SKM-1 treated with dmso at 0.1 percent for 144 hours (cell line): ENCODE data around the gene AGAP1.

Source experiments
- DNase-seq: peaks from one replicate; lab custom pipeline; 2025; ENCODE audit not compliant: unreplicated experiment; lab: John Stamatoyannopoulos, UW

Gene AGAP1

DNA sequence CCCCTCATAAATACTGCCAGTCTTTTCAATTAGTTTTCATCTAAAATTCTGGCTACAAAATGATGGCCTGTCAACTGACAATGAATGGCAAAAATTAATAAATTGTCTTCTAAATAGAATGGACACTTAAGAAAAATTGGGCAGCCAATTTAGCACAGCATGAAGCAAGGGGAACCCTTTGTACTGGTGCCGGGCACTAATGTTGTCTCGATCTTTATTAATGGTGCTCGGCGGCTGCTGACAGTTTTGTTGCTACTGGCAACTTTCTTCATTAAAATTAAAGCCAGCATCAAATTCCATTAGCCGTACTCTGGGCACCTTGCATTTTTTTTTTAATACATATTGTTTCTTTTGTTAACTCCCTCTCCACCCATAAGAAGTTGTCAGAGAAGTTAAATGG lies 365.0 kb downstream of the AGAP1 start:
- no peak for DNase-seq

DNA sequence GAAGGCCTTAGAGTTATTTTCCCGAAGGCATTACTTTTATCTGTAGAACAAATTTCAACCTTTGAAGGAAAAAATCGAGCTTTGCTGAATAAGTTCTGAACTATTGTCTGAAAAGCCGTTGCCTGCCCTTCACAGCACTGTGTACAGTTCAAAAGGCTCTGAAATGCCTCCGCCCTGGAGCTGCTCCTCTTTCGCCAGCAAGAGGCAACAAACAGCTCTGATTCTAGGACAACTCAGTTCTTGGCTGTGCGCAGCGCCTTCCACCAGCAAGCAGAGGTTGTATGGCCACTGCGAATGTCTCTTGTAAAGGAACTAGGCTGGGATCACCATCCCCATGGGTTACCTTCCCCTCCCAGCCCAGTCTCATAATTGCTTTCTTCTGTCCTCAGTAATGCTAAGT lies 365.8 kb downstream of the AGAP1 start:
- DNase-seq, result no peak

DNA sequence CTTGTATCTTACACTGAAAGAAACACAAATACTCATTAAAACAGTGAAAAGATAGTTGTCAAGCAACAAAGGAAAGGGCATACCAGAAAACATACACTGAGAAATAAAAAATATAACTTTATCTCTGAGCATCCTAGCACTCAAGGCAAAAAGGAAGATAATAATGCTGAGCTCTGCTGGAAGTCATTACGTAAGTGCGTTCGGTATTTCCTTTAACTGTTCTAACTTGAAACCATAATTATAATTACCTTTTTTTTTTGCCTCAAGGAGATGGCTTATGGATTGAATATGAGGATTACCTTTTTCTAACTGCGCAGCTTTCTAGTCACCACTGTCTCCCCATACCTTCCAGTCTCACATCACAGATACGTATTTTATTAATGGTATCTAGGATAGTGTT lies 366.3 kb downstream of the AGAP1 start:
- DNase-seq, result no peak

DNA sequence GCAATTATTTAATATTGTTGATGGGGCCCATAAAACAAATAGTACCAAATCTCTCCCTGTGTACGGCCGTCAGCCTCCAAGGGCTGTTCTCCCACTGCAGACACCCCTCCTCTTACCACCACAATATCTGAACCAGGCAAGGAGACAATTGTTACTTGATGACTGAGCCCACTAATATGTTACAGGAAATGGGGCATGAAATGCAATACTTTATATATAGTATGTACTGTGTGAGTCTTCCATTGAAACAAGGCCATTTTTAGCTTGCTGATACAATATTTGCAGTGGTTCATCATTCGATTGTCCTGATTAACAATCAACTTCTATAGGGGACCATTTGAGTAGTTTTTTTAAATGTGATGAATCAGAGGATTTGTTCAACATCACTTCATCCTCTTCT lies 367.0 kb downstream of the AGAP1 start:
- no peak for DNase-seq

DNA sequence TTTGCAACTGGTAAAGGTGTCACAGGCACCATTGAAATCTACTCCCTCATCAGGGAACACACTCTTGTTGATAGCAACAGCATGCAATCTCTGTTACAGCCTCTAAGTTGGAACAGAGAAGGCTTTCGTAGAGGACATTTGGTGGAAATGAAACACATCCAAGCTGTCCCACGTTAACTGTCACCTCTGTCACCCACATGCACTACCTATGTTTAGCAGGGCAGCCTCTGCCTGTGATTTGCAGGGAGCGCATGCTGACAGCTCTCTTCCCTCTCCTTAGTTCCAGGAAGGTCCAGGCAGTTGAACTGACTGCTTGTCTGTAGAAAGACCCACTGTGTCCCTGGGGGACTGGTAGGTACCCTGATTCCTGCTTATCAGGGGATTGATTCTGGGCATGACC lies 367.5 kb downstream of the AGAP1 start:
- no peak for DNase-seq

DNA sequence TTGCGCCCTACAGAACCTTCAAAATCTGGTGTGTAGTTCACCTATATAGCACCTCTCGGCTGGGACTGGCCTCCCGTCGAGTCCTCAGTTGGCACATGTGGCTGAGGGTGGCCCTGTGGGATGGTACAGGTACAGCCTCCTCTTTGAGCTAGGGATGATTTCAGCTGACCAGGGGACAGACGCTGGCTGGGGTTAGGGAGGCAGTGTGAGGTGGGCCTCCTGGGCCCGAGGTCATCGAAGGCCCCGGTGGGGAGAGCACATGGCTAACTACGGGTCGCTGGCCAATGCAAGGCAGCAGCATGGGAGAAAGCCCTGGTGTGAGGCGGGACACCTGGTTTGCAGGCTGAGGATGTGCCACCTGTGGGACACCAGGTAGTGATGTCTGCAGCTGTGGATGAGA lies 369.6 kb downstream of the AGAP1 start:
- no peak for DNase-seq

DNA sequence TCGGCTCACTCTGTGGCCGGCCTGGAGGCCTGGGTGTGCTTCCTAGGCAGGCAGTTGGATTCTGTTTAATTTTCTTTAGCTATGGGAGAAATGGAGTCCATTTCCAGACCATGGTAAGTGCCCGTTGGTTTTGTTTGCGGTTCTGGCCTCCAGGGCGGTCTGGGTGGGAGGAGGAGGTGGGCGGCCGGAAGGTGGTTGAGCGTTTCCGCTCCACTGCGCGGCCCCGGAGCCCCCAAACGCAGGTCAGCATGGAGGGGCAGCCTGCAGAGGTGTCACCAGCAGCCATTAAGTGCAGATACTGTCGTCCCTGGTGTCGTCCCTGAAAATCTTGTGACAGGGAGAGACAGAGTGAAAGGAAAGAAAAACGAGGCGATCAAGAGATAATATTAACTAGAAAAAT lies 370.5 kb downstream of the AGAP1 start:
- no peak for DNase-seq

DNA sequence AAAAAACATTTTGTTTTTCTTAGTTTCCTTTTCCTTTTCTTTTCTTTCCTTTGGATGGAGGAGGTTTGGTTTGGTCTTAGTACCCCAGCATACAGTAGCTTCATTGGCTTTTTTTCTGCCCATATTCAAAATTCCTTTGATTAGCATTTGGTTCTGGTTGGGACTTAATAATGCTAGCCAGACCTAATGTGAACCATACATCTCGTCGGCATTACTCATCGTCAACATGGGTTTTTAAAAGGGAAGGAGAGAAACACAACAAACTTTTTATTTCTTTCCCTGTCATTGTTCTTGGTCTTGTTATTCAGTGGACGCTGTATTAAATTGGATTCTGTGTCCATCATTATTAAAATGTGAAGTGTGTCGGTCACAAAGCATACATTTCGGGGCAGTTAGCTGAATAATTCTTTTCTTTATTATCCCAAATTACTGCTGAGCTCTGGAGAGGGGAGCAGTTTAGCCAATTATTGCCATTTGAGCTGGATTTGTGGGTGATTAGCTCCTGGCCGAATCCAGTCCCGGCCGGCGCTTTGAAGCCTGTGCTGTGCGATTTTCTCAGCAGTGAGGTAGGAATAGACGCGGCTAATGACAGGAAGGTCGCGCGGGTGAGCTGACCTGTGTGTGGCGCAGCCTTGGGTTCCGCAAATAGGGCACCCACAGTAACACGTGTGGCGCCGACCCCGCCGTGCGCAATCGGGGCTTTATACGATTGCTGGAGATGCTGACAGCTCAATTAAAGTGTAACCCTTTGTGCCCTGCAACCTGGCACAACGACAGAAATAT lies 371.1 kb downstream of the AGAP1 start:
- DNase-seq, result no peak

DNA sequence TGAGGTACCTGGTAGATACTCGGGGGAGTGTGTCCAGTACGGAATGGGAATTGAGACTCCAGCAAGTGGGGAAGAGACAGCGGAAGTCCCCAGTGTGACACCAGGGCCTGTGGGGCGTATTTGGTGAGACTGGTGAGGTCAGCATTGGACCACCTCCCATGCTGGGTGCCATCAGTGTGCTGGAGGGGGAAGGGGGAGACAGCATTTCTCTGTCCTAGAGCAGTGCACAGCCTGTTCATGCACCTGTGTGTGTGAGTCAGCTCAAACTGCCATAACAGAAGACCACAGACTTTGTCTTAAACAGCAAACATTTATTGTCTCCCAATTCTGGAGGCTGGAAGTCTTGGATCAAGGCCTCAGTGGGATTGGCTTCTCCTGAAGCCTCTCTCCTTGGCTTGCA lies 372.5 kb downstream of the AGAP1 start:
- no peak for DNase-seq

DNA sequence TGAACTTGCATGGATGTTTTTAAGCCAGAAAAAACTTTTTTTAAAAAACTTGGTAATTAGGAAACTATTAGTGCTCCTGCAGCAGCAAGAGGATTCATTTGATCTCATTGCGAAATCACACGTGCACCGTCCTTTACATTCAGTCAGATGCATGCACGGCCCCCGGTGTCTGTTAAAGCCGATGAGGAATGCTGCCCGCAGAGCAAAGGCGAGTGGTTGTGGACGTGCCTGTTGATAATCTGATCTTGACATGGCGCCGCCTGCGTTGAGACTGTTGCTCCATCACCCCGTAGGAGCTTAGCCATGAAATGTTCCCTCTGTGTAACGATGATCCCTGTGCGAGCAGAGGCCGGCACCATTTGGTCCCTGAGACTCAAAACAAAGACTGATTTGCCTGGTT lies 374.4 kb downstream of the AGAP1 start:
- DNase-seq, result no peak

DNA sequence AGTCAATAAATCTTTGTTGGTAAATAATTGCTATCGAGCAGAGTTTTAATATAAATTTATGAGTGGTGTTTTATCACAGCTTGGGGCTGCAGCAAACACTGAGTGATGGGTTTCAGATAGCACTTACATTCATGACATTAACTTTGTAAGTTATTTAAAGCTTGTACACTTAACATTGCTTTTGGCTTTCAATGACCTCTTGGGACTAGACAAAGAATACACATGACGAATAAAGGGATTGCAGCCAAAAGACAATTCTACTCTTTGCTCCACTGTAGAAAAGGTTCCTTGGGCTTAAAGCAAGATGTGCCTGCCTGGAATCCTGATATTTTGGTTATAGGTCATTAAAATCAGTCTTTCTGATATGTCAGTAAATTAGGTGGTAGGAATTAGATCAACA lies 374.8 kb downstream of the AGAP1 start:
- DNase-seq, result no peak

DNA sequence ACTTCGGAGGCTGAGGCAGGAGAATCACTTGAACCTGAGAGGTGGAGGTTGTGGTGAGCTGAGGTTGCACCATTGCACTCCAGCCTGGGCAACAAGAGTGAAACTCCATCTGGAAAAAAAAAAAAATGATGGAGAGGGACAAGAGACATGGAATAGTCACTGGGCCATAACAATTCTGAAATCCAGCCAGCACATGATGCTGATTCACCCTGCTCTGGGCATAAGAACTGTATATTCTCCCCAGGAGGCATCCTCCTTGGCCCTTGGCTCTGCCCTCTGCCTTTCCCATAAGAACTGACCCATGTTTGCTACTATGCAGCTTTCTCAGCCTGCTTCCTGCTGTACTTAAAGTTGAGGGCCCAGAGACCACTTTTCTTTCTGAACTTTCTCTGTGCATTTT lies 376.7 kb downstream of the AGAP1 start:
- no peak for DNase-seq

DNA sequence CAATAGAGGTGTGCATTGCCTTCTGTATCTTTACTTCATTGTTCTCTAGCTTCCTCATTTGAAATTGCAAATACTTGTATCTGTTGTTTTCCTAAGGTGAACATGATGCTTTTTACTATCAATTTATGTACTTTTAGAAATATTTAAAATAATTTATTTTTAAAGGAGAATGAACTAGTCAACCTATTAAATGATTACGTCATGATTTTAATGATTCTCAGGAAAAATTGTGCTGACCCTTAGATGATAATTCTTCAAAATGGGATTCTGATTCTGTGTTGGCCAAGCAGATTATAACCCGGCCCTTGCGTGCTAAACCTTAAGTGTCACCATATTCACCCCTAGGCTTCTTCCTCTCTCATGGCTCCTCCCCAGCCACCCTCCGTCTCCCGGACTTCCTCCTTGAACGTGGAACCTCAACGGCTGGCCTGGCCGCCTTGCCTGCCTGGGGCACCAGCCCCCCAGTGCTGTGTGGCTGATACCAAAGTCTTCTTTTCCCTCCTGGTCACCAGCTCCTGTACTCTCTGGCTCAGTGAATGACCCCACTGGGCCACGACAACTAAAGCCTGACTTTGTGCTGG lies 382.3 kb downstream of the AGAP1 start:
- no peak for DNase-seq

DNA sequence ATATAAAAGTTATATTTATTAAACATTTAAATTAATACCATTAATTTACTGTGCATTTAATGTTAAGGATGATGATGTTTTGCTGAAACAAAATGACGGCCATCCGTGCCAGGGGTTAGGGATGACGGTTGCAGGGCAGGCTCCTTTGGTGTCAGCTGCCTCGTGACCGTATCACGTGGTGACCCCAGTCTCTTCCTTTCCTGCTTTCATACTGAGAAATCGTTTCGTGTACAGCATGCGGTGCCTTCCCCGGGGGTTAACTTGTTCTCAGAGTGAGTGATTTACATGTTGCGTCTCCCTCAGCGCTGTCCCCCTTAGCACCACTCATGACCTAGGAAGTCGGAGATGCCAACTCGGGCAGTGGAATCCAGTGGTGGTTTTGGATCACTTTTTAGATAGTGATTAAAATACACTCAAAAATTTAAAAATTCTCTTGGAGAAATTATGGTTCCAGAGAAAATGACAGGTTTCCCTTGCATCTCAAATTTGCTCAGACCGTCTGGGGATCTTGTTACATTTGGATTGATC lies 383.5 kb downstream of the AGAP1 start:
- DNase-seq, result no peak

DNA sequence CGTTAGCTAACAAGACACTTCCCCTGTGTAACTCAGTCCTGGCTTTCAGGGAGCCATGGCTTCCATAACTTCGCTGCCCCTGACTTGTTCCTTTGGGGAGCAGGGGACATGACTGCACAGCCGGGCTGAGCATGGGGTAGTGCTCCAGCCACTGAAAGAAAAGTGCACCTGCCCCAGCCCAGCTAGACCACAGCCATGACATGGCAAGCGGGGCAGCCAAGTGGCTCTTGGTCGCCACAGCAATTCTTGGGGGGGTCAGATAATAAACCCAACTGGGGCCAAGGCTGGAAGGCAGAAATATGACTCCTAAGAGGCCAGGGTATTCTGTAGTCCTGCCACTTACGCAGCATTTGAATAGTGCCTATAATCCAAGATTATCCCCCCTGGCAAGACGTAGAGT lies 385.3 kb downstream of the AGAP1 start:
- DNase-seq, result no peak

DNA sequence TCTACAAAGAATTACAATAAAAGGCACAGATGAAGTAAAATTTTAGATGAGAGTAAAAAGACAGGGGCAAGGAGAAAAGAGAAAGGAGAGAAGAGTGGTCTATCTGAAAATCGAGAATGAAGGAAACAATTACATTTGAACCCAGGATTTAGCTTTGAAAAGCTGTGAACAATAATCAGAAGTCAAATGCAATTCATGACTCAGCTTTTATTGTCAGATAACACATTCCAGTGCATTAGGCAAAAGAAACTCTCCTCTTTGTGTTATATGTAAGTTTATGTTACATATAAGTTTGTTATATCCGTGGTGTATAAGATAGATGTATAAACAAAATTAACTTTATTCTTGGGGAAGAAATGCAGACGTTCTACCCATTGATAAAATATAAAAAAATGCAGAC lies 389.8 kb downstream of the AGAP1 start:
- no peak for DNase-seq

DNA sequence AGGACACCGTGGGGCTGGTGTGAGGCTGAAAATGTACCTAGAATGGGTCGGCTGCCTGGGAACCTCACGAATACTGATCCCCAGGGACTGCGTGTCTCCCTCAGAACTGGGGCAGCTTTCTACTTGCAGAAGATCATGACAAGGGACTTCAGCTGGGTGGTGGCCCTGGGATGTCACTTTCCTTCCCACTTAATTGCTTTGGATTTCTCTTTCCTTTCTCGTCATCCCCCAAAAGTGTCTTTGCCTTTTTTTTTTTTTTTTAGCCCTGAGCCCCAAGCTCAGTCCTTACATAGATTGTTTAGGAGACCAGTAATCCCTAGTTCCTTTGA lies 395.4 kb downstream of the AGAP1 start:
- DNase-seq, result no peak

DNA sequence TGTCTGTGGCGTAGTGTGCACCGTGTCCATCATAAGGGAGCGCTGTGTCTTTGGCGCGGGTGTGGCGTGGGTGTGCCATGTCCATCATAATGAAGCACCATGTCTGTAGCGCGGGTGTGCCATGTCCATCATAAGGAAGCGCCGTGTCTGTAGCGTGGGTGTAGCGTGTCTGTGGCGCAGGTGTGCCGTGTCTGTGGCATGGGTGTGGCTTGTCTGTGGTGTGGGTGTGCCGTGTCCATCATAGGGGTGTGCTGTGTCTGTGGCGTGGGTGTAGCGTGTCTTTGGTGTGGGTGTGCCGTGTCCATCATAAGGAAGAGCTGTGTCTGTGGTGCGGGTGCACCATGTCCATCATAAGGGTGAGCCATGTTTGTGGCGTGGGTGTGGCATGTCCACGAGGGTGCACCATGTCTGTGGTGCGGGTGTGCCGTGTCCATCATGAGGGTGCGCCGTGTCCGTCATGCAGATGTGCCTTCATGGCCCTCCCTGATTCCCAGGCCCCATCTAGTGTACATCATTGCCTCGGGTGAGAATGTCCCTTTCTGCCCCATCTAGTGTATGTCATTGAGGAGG lies 399.4 kb downstream of the AGAP1 start:
- no peak for DNase-seq

DNA sequence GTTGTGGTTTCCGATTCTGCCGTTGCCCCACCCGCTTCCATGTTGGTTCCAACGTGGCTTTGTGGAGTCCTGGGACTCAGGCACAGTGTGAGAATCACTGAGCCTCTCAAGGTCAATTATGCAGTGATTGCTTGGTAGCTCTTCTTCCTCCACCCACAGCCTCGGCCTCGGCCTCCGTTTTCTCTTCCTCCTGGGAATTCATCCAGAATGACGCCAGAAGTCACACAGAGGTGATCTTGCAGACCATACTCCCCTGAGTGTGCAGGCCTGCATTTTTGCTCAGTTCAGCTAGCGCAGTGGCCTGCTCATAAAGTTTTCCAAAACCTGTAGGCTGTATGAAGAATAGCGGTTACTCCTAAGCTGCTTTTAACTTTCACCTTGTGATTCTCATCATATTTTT lies 401.0 kb downstream of the AGAP1 start:
- DNase-seq, result no peak

DNA sequence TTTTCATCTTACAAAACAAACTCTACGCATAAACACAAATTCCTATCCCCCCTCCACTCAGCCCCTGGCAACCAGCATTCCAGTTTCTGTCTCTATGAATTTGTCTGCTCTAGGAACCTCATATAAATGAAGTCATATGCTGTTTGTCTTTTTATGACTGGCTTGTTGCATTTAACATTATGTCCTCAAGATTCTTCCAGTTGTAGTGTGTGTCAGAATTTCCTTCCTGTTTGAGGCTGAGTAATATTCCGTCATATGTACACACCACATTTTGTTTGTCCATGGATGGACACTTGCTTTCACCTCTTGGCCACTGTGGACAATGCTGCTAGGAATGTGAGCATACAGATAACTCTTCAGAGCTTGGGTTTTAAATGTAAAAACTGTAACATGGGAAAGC lies 402.2 kb downstream of the AGAP1 start:
- DNase-seq, result no peak

DNA sequence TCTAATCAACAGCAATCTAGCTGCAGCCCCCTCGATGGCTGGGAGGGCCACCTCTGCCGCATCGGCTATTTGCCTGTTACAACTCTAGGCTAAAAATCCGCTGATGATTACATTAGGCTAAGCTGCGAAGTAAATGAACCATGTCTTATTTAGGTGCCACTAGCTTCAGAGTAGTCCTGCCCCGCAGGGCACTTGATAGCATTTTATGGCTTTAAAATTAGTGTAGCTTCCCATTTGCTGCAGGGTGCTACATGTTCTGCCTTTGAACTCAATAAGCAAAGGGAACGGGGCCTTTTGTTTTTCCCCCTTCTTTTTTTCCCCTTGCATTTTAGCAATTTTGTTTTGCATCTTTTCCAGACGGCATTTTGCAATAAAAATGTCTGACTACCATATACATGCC lies 404.1 kb downstream of the AGAP1 start:
- no peak for DNase-seq

DNA sequence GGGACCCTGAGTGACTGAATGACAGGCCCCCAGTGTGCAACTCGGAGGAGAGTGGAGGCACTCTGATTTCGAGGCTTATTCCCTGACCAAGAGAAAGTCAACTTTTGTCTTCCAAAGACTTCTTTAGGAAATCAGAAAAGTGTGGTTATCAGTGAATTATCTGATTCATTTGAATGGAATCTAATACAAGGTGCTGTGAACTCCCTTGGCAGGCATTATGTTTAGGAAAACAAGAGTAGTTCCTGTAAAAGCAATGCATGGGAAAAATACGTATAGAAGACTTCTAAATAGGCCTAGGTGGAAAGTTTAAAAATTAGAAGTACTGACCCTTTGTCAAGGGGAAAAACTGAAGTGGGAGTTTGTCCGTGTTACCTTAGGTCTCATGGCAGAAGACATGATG lies 404.9 kb downstream of the AGAP1 start:
- no peak for DNase-seq

DNA sequence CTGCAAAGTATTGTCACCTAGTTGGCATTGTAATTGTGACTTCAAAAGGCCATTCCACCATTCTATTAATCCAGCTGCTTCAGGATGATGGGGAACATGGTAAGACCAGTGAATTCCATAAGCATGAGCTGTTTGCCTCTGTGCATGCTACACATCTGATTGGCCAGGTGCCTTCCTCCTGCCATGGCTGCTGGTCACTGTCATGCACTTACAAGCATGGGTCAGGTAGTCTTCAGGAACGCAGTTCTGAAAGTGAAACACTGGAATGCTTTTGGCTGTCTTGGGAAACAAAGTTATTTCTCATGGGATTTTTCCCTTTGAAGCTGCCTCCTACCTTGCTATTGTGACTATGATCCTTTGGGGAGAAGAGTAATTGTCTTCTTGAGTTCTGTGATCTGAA lies 406.8 kb downstream of the AGAP1 start:
- no peak for DNase-seq
